ES-I3 (cell line): ENCODE results near the gene QRSL1.
"Not testable (repeated sequence)": the region's sequence is repeated elsewhere in the genome, so short reads cannot be mapped to it uniquely, and the experiment has no call there.

ENCODE experiments used
- H3K36me3 ChIP-seq: 2 replicates; pipeline ENCODE4 v1.6.1; 2013; ENCODE audit warnings: mild to moderate bottlenecking, low read length, control low read depth, moderate library complexity; ENCODE audit not compliant: insufficient read depth
- H3K4me1 ChIP-seq: 2 replicates; pipeline ENCODE4 v1.6.1; 2013; ENCODE audit warnings: mild to moderate bottlenecking, control low read depth, low read length; ENCODE audit not compliant: insufficient read depth
- H3K9ac ChIP-seq: 2 replicates; pipeline ENCODE4 v1.6.1; 2013; ENCODE audit warnings: low read depth, mild to moderate bottlenecking, low read length, moderate library complexity
- H3K9me3 ChIP-seq: 2 replicates; pipeline ENCODE4 v1.6.1; 2013; ENCODE audit warnings: mild to moderate bottlenecking, low read length, moderate library complexity; ENCODE audit not compliant: control insufficient read depth, insufficient read depth

QRSL1 gene

GRCh38 chr6:106629103-106629858 lies at the start of gene QRSL1, which contains the start of gene RTN4IP1:
QRSL1 (plus strand) TSS chr6:106629578; CDS start chr6:106629682, 104 bp downstream.
RTN4IP1 (minus strand) TSS chr6:106629498; CDS start chr6:106629021, 477 bp downstream.
- H3K4me1 ChIP-seq, result no peaks in the 10 kb centered on the region

GRCh38 chr6:106581468-106581867 lies 47.9 kb upstream of the QRSL1 start:
- Histone ChIP-seq H3K9ac (no peak overlapping the region), H3K36me3 (peaks cover 11% of the 10 kb centered on the region), H3K9me3 (no peaks in the 10 kb centered on the region), H3K4me1 (peaks cover 7% of the 10 kb centered on the region; the same call in 1 of the 2 replicates)

More at GRCh38 chr6:106629103-106629858, at the start of gene QRSL1, which contains the start of gene RTN4IP1:
- no peaks in the 10 kb centered on the region for H3K36me3 ChIP-seq
- peak within 1 kb of the TSS; percentile 98 for H3K9ac ChIP-seq
- no peaks in the 10 kb centered on the region for H3K9me3 ChIP-seq

- peaks cover 12% of the 10 kb centered on the region for H3K36me3 ChIP-seq
- peaks cover 7% of the 10 kb centered on the region; the same call in 1 of the 2 replicates for H3K4me1 ChIP-seq
- H3K9me3 ChIP-seq, result no peaks in the 10 kb centered on the region
- no peak overlapping the region for H3K9ac ChIP-seq
These were observed 42.5 kb upstream of the QRSL1 start for GRCh38 chr6:106586815-106587415.

- not testable (repeated sequence) for H3K9ac ChIP-seq, H3K9me3 ChIP-seq, H3K36me3 ChIP-seq, H3K4me1 ChIP-seq
These were observed 40.4 kb upstream of the QRSL1 start for GRCh38 chr6:106588937-106589336.

- Histone ChIP-seq H3K9me3 (no peaks in the 10 kb centered on the region), H3K9ac (no peak overlapping the region), H3K36me3 (peaks cover 6% of the 10 kb centered on the region; the same call in 1 of the 2 replicates), H3K4me1 (no peaks in the 10 kb centered on the region)
These were observed 38.1 kb upstream of the QRSL1 start for GRCh38 chr6:106591111-106591825.

GRCh38 chr6:106599440-106599839 lies 29.9 kb upstream of the QRSL1 start:
- Histone ChIP-seq H3K36me3 (no peaks in the 10 kb centered on the region), H3K4me1 (no peaks in the 10 kb centered on the region), H3K9me3 (no peaks in the 10 kb centered on the region), H3K9ac (no peak overlapping the region)

GRCh38 chr6:106600329-106600728 lies 29.0 kb upstream of the QRSL1 start:
- no peaks in the 10 kb centered on the region for H3K36me3 ChIP-seq

GRCh38 chr6:106608080-106608668 lies 21.2 kb upstream of the QRSL1 start:
- peaks cover 5% of the 10 kb centered on the region; the same call in 1 of the 2 replicates for H3K9me3 ChIP-seq
- H3K9ac ChIP-seq, result no peak overlapping the region
- H3K36me3 ChIP-seq, result no peaks in the 10 kb centered on the region
- peaks cover 4% of the 10 kb centered on the region; the same call in 1 of the 2 replicates for H3K4me1 ChIP-seq

More at GRCh38 chr6:106600329-106600728, 29.0 kb upstream of the QRSL1 start:
- Histone ChIP-seq H3K9ac (no peak overlapping the region), H3K9me3 (no peaks in the 10 kb centered on the region), H3K4me1 (no peaks in the 10 kb centered on the region)

- no peaks in the 10 kb centered on the region for H3K36me3 ChIP-seq
- peaks cover 5% of the 10 kb centered on the region; the same call in 1 of the 2 replicates for H3K9me3 ChIP-seq
- peaks cover 16% of the 10 kb centered on the region; the same call in 1 of the 2 replicates for H3K4me1 ChIP-seq
- no peak overlapping the region for H3K9ac ChIP-seq
These were observed 19.7 kb upstream of the QRSL1 start for GRCh38 chr6:106609699-106610098.

- Histone ChIP-seq H3K4me1 (peaks cover 16% of the 10 kb centered on the region; the same call in 1 of the 2 replicates), H3K36me3 (no peaks in the 10 kb centered on the region), H3K9ac (no peak overlapping the region), H3K9me3 (peaks cover under 1% of the 10 kb centered on the region; the same call in 1 of the 2 replicates)
These were observed 18.3 kb upstream of the QRSL1 start for GRCh38 chr6:106611030-106611429.

GRCh38 chr6:106612671-106613416 lies 16.5 kb upstream of the QRSL1 start:
- peaks cover 16% of the 10 kb centered on the region; the same call in 1 of the 2 replicates for H3K4me1 ChIP-seq
- H3K36me3 ChIP-seq, result no peaks in the 10 kb centered on the region
- H3K9ac ChIP-seq, result no peak overlapping the region
- H3K9me3 ChIP-seq, result no peaks in the 10 kb centered on the region

GRCh38 chr6:106613590-106613989 lies 15.8 kb upstream of the QRSL1 start:
- Histone ChIP-seq H3K9ac (no peak overlapping the region), H3K9me3 (no peaks in the 10 kb centered on the region), H3K4me1 (peaks cover 16% of the 10 kb centered on the region; the same call in 1 of the 2 replicates), H3K36me3 (no peaks in the 10 kb centered on the region)

- H3K9me3 ChIP-seq, result no peaks in the 10 kb centered on the region
- no peak overlapping the region for H3K9ac ChIP-seq
- no peaks in the 10 kb centered on the region for H3K36me3 ChIP-seq
- H3K4me1 ChIP-seq, result peaks cover 20% of the 10 kb centered on the region
These were observed 15.2 kb upstream of the QRSL1 start for GRCh38 chr6:106614166-106614565.
